GM21529 (cell line): ENCODE data around the gene OPRD1.
A peak's percentile ranks its signal among the peaks of the same experiment; 100 is the strongest.

Experiments
- ATAC-seq: cut with Tn5 transposase; IDR thresholded peaks from one replicate; pipeline ENCODE4 v1.9.1; 2021; ENCODE audit not compliant: unreplicated experiment

Gene OPRD1

DNA sequence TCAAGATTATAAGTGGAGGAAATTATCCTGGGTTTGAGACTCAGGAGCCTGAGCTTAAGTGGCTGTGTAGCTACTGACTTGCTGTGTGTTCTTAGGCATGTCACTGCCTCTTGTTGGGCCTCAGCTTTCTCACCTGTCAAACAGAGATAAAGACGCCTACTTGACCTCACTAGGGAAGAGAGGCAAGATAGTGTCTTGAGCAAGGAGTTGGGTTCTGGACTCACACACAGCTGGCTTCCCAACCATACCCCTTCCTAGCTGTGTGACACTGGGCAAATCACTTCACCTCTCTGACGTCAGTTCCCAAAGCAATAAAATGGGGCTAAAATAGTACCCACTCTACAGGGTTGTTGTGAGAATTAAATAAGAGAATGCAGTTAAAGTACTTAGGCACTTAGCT lies 90.8 kb downstream of the OPRD1 start:
- no peak for ATAC-seq

DNA sequence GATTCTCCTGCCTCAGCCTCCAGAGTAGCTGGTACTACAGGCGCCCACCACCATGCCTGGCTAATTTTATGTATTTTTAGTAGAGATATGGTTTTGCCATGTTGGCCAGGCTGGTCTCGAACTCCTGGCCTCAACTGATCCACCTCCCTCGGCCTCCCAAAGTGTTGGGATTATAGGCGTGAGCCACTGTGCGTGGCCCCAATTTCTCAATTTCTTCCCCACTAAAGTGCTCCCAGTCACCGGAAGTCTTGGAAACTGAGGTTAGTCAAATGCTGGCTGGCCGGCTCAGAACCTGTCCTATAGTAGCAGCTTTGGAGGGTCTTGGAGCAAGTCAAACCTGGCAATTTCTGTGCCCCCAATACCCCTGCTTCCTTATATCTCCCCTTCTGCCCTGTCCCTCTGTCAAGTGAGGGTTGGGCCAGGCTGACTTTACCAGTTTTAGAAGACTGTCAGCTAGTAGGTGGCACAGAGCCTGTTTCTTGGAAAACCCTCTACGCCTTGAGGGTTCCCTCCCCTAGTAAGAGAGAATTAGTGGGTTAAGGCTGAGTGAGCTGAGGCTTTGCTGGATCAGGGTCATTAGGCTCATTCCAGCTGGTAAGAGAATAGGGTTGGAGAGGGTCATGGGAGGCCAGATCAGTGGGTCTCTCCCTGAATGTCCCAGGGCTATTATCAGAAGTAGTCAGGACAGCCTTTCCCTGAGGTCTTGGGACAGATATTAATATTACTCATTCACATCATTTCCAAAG lies 94.1 kb downstream of the OPRD1 start:
- ATAC-seq = no peak

DNA sequence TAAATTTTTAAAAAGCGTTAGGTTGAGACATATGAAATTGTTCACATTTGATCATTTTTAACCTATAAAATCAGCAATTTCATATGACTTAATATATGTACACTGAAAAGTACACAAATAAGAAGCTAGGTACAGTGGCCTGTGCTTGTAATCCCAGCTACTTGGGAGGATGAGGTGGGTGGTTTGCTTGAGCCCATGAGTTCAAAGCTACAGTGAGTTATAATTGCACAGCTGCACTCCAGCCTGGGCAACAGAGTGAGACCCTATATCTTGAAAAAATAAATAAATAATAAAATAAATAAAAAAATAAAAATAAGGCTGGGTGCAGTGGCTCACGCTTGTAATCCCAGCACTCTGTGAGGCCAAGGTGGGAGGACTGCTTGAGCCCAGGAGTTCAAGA lies 97.2 kb downstream of the OPRD1 start:
- ATAC-seq = no peak

DNA sequence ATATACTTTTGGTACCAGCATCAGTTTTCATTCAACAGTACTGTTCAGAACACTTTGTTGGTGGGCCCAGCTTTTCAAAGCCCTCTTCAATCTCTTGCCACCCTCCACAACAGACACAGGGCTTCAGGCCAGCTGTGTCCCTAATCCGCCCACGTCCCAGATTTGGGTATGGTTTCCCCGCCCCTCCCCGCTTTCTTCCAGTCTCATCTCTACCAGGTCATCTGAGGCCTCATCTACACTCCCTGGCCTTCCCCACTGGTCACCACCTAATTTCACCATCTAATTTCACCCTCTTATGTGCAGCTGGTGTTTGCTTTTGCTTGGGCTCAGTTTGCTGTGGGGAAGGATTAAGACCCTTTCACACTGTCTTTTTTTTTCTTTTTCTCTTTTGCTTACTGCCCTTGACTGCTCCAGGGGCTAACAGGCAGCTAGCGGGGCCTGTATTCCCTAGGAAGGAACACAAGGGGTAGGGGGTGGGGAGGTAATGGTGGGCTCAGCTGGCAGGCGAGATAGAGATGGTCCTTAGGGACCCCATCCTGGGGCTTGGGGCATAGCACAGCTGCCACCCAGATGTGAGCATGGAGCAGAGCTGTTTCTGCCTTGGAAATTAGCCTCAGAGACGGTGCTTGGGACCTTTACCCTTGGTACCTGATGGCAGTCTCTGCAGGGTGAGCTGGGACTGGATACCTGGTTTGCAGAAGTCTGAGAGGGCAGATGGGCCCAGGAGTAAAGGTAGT lies 98.6 kb downstream of the OPRD1 start:
- ATAC-seq = no peak

DNA sequence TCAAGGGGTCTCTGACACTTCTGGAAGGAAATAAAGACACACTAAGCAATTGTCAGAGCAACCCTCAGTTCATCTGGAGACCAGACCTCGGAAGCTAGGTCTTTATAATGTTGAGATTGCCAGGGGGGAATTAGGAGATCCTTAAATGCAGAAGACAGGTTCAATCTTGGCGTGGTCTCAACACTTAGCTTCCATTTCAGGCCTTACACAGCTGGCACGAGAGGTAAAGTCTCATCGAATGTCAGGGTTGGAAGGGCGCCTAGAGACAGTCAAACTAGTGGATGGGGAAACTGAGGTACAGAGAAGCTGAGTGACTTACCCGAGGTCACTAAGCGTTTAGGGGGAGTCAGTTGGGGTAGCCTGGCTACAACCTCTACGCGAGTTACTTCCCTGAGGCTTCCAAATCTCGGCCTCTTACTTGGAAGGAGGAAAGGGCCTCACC lies 101.8 kb downstream of the OPRD1 start:
- ATAC-seq = peak; percentile 10

DNA sequence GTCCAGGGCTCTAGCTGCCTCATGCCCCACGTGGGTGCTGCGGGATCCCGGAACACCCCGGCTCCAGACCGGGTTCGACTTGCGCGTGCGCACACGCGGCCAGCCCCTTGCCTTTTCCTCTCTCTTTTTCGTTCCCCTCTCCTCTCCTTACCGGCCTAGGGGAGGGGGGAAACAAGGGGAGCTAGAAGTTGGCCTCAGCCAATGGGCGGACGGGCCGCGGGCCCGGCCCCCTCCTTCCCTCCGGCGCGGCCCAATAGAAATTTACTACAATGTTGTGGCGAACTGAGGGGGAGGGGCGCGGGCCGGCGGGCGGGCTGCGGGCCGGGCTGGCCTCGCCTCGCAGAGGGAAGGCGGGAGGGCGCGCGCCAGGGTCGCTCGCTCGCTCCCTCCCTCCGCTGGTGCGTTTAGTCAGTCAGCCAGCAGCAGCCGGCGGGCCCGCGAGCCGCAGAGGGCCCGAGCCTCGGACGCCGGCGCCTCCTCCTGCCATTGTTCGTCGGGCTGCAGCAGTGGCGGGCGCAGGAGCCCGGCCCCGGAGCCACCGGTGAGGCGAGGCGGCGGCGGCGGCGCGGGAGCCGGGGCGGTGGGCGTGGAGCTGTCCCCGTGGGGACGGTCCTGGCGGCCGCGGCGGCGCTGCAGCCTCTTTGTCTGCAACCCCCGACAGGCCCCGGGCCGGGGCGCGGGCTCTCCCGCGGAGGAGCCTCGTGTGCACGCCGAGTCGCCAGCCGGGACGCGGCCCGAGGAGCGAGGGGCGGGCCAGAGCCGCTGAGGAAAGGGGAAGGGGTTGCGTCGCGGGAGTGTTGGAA lies 102.5 kb downstream of the OPRD1 start, which contains the start of gene EPB41:
Gene EPB41 (plus strand): TSS at position 342 of the 803 bp plus-strand sequence. CDS start 72,869 bp downstream, outside the sequence.
- peak; percentile 87 for ATAC-seq

DNA sequence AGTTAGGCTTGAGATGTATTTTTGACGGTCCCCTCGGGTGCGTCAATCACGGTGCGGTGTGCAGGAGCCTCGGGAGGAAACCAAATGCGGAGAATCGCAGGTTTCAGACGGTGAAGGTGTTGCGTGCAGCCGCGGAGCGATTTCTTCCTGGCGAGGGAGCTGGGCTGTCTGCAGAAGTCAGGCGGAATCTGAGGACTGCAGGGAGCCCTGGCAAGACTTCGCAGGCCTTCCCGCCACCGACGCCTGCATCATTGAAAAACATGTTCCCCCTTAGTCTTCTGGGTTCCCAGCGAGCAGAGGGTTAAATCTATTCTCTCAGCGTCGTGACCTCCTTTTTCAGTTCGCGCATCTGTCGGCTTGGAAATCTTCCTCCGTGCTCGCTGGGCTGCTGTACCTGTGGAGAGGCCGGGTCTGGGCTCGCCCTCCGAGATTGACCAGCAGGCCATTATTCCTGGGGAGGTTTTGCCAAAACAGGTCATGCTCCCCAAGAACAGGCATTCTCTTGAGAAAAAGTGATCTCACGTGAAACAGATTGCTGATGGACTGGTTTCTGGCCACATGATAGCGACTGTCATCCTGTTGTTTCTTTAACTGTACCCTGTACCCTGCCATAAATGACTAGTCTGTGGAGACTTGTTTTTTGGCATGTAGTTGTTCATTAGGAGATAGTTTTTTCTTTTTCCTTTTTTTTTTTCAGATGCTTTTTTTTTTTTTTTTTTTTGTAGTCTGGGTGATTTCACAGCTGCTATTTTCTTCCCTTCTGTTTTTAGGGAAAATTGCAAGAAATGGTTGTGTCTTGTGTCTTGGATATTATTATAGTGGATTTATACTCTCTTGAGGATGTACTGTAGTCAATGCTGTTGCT lies 103.3 kb downstream of the OPRD1 start:
- ATAC-seq = peak; percentile 23

DNA sequence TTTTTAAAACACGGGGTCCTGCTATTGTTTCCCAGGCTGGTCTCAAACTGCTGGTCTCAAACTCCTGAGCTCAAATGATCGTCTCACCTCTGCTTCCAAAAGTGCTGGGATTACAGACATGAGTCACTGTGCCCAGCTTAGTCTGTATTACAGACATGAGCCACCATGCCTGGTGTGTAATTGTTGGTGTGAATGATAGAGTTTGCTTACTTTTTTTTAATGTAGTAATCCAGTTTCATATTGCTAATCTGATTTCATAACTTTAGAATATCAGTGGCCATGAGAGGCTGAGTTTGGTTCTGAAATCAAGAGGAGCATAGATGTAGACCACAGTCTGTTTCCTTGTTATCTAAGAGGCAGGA lies 105.8 kb downstream of the OPRD1 start:
- ATAC-seq = no peak
